Measurements from ENCODE around the gene CSF2RB. TPM values are rescaled to one million over a fixed set of nuclear protein-coding genes. Genes with fewer than 3 reads are reported as not detected.

Gene CSF2RB
- total RNA-seq, 1 experiment from 2014 or later = not detected

GRCh38 chr22:36867695-36868094, 45.7 kb upstream of the CSF2RB start:
- no peak overlapping the region for H3K4ac ChIP-seq (ENCODE audit: low read depth, low read length)
- peaks cover 5 to 8% of the 10 kb centered on the region in 2 experiments; a peak in 3 of 4 replicates for H3K4me1 Mint-ChIP-seq
- H3K4me3 Mint-ChIP-seq = no peak overlapping the region
- H2AFZ ChIP-seq (ENCODE audit: low read length) = no peak overlapping the region
- H2BK12ac ChIP-seq (ENCODE audit: insufficient read length, low read depth, low read length) = no peak overlapping the region
- no peak overlapping the region for H3K56ac ChIP-seq (ENCODE audit: insufficient read length, low read depth, low read length)
- no peaks in the 10 kb centered on the region; the same call in 1 of the 2 replicates for H3K27me3 ChIP-seq (ENCODE audit: insufficient read depth, low read length)
- H3K9ac ChIP-seq (ENCODE audit: extremely low read depth, insufficient read length, low read length) = no peak overlapping the region
- H3K27me3 Mint-ChIP-seq (ENCODE audit: low read depth) = peaks cover 58% of the 10 kb centered on the region
- H3K79me1 ChIP-seq (ENCODE audit: insufficient read depth, low read depth, low read length, poor library complexity, severe bottlenecking) = no peaks in the 10 kb centered on the region
- no peaks in the 10 kb centered on the region for H3K4me1 ChIP-seq (ENCODE audit: insufficient read depth, low read length)
- no peaks in the 10 kb centered on the region for H3K9me3 ChIP-seq (ENCODE audit: control insufficient read depth, low read depth, low read length)
- no peaks in the 10 kb centered on the region for H3K79me2 ChIP-seq (ENCODE audit: insufficient read depth, low read length)
- H3K23me2 ChIP-seq (ENCODE audit: insufficient read length, low read depth, low read length, poor library complexity, severe bottlenecking) = no peaks in the 10 kb centered on the region
- H3K9me3 Mint-ChIP-seq = peaks cover 2 to 6% of the 10 kb centered on the region in 2 experiments; a peak in 3 of 5 replicates
- H4K5ac ChIP-seq (ENCODE audit: insufficient read length, low read depth, low read length) = no peak overlapping the region
- no peak overlapping the region for H3K27ac ChIP-seq (ENCODE audit: insufficient read length, low read depth, low read length)
- no peak overlapping the region for H2AK5ac ChIP-seq (ENCODE audit: insufficient read length, low read length)
- H2BK120ac ChIP-seq (ENCODE audit: low read depth, low read length, poor library complexity, severe bottlenecking) = no peak overlapping the region
- TF ChIP-seq, protein P1, sequence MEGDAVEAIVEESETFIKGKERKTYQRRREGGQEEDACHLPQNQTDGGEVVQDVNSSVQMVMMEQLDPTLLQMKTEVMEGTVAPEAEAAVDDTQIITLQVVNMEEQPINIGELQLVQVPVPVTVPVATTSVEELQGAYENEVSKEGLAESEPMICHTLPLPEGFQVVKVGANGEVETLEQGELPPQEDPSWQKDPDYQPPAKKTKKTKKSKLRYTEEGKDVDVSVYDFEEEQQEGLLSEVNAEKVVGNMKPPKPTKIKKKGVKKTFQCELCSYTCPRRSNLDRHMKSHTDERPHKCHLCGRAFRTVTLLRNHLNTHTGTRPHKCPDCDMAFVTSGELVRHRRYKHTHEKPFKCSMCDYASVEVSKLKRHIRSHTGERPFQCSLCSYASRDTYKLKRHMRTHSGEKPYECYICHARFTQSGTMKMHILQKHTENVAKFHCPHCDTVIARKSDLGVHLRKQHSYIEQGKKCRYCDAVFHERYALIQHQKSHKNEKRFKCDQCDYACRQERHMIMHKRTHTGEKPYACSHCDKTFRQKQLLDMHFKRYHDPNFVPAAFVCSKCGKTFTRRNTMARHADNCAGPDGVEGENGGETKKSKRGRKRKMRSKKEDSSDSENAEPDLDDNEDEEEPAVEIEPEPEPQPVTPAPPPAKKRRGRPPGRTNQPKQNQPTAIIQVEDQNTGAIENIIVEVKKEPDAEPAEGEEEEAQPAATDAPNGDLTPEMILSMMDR (conservative IDR thresholded peaks at IDR 0.05) = no peak
- no CpG with 5 or more reads among the region's 5 CpGs for WGBS (ENCODE audit: extremely low coverage, insufficient read length, low lambda C conversion rate)
- H4K20me1 ChIP-seq (ENCODE audit: control insufficient read depth, insufficient read depth, insufficient read length) = no peaks in the 10 kb centered on the region
- H2BK5ac ChIP-seq (ENCODE audit: insufficient read length, low read length) = no peak overlapping the region
- H3K18ac ChIP-seq (ENCODE audit: insufficient read length, low read depth, low read length) = no peak overlapping the region
- no peak overlapping the region for H3K27ac Mint-ChIP-seq
- H3K14ac ChIP-seq (ENCODE audit: insufficient read depth, low read length) = no peak overlapping the region; the same call in 1 of the 2 replicates
- H4K8ac ChIP-seq (replicated peaks; ENCODE audit: insufficient read length, low read depth, low read length) = no peak overlapping the region
- no peak overlapping the region for H2BK20ac ChIP-seq (ENCODE audit: low read depth, low read length, poor library complexity, severe bottlenecking)
- no peak for DNase-seq
- H3T11ph ChIP-seq (ENCODE audit: low read length) = no peak overlapping the region
- H2BK15ac ChIP-seq (ENCODE audit: low read depth, low read length) = no peak overlapping the region
- H3K4me2 ChIP-seq (ENCODE audit: insufficient read depth, insufficient read length, low read length) = no peak overlapping the region
- H4K91ac ChIP-seq (ENCODE audit: insufficient read length, low read depth, low read length) = no peak overlapping the region
- H3K36me3 Mint-ChIP-seq (ENCODE audit: insufficient read depth in 1 of 3, low read depth in 3 of 3) = no peaks in the 10 kb centered on the region
- H3K23ac ChIP-seq (ENCODE audit: insufficient read length, low read depth, low read length) = no peak overlapping the region
